ENCODE data around the gene PDZRN3. TPM values are rescaled to one million over a fixed set of nuclear protein-coding genes. Genes with fewer than 3 reads are reported as not detected.

The PDZRN3 gene
- total RNA-seq, 1 experiment from 2014 or later, result not detected

DNA sequence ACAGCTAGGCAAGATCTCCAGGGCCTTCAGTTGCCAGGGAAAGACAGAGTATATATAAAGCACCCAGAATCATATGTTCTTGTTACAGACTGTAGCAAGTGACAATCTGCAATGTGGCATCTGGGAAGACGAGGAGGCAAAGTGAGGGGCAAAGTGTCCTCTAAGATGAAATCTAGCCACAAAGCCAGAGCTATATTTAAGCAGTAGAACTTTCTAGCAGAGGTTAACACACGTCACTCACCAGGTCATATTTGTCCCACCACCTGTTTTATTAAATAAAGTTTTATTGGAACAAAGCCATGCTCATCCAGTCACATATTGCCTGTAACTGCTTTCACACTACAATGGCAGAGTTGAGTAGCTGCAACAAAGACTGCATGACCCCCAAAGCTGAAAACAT lies 51.5 kb downstream of the PDZRN3 start:
- no peak overlapping the region for H3K4me3 ChIP-seq (ENCODE audit: low read depth in 2 of 2, low read length in 2 of 2)
- H3K27ac ChIP-seq (ENCODE audit: low read length), result no peak overlapping the region
- CTCF ChIA-PET, result no interaction called here
- no peaks in the 10 kb centered on the region for H3K36me3 ChIP-seq (ENCODE audit: control insufficient read depth, insufficient read depth, low read length)
- no peak for DNase-seq (ENCODE audit: low read depth, low spot score)
- in situ Hi-C loops (cut with HindIII; ENCODE audit: low pct_unique_long_range_greater_than_20kb, low sequenced_read_pairs) (no loop called here), intact Hi-C loops (cut with micrococcal nuclease; ENCODE audit: unreplicated experiment) (no loop called here)
- ATAC-seq, result no peak
- POLR2A ChIA-PET, result no interaction called here
- H3K27me3 ChIP-seq (ENCODE audit: control insufficient read depth, insufficient read depth, low read length), result no peaks in the 10 kb centered on the region
- H3K4me1 ChIP-seq (ENCODE audit: control insufficient read depth, insufficient read depth, low read length), result no peaks in the 10 kb centered on the region
- H3K9me3 ChIP-seq (ENCODE audit: control insufficient read depth, insufficient read depth, low read depth, low read length), result no peaks in the 10 kb centered on the region
- no TSS peak for BruUV-seq (replicated peaks)
- TF ChIP-seq TCF7L2 (IDR thresholded peaks at IDR 0.05; ENCODE audit: low read depth, low read length) (no peak), SIN3A (IDR thresholded peaks at IDR 0.05; ENCODE audit: borderline replicate concordance, insufficient read depth, low read depth, low read length) (no peak), POLR2AphosphoS5 (IDR thresholded peaks at IDR 0.05; ENCODE audit: low read depth, low read length) (no peak)
- TF ChIP-seq, protein P1, sequence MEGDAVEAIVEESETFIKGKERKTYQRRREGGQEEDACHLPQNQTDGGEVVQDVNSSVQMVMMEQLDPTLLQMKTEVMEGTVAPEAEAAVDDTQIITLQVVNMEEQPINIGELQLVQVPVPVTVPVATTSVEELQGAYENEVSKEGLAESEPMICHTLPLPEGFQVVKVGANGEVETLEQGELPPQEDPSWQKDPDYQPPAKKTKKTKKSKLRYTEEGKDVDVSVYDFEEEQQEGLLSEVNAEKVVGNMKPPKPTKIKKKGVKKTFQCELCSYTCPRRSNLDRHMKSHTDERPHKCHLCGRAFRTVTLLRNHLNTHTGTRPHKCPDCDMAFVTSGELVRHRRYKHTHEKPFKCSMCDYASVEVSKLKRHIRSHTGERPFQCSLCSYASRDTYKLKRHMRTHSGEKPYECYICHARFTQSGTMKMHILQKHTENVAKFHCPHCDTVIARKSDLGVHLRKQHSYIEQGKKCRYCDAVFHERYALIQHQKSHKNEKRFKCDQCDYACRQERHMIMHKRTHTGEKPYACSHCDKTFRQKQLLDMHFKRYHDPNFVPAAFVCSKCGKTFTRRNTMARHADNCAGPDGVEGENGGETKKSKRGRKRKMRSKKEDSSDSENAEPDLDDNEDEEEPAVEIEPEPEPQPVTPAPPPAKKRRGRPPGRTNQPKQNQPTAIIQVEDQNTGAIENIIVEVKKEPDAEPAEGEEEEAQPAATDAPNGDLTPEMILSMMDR (IDR thresholded peaks at IDR 0.05), result no peak
- TF ChIP-seq, protein P2, sequence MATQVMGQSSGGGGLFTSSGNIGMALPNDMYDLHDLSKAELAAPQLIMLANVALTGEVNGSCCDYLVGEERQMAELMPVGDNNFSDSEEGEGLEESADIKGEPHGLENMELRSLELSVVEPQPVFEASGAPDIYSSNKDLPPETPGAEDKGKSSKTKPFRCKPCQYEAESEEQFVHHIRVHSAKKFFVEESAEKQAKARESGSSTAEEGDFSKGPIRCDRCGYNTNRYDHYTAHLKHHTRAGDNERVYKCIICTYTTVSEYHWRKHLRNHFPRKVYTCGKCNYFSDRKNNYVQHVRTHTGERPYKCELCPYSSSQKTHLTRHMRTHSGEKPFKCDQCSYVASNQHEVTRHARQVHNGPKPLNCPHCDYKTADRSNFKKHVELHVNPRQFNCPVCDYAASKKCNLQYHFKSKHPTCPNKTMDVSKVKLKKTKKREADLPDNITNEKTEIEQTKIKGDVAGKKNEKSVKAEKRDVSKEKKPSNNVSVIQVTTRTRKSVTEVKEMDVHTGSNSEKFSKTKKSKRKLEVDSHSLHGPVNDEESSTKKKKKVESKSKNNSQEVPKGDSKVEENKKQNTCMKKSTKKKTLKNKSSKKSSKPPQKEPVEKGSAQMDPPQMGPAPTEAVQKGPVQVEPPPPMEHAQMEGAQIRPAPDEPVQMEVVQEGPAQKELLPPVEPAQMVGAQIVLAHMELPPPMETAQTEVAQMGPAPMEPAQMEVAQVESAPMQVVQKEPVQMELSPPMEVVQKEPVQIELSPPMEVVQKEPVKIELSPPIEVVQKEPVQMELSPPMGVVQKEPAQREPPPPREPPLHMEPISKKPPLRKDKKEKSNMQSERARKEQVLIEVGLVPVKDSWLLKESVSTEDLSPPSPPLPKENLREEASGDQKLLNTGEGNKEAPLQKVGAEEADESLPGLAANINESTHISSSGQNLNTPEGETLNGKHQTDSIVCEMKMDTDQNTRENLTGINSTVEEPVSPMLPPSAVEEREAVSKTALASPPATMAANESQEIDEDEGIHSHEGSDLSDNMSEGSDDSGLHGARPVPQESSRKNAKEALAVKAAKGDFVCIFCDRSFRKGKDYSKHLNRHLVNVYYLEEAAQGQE (IDR thresholded peaks at IDR 0.05; ENCODE audit: insufficient read depth in 1 of 2, low read depth in 2 of 2, low read length in 1 of 2), result no peak

DNA sequence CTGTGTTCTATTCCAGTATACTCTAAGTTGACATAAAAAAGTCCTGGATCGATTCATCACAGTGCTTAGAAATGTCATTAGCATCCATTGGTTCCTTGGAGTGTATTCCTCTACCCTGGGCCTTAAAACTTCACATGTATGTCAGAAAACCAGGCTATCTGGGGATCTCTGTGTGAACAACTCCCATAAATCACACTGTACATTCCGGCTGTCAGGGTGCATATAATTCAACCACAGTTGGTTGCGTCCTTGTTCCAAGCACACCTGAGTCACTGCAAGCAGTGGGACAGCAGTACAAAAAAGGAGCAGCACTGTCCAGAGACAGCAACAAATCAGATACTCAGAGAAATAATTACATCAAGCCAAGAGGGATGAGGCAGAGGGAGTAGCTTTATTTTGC lies 52.4 kb downstream of the PDZRN3 start:
- Histone ChIP-seq H3K27me3 (ENCODE audit: control insufficient read depth, insufficient read depth, low read length) (no peaks in the 10 kb centered on the region), H3K27ac (ENCODE audit: low read length) (no peak overlapping the region), H3K9me3 (ENCODE audit: control insufficient read depth, insufficient read depth, low read depth, low read length) (no peaks in the 10 kb centered on the region), H3K4me1 (ENCODE audit: control insufficient read depth, insufficient read depth, low read length) (no peaks in the 10 kb centered on the region), H3K4me3 (ENCODE audit: low read depth in 2 of 2, low read length in 2 of 2) (no peak overlapping the region), H3K36me3 (ENCODE audit: control insufficient read depth, insufficient read depth, low read length) (no peaks in the 10 kb centered on the region)
- intact Hi-C loops (cut with micrococcal nuclease; ENCODE audit: unreplicated experiment), result no loop called here
- no TSS peak for BruUV-seq (replicated peaks)
- ChIA-PET POLR2A (no interaction called here), CTCF (no interaction called here)
- TF ChIP-seq, protein P2 (IDR thresholded peaks at IDR 0.05; ENCODE audit: insufficient read depth in 1 of 2, low read depth in 2 of 2, low read length in 1 of 2), result no peak
- TF ChIP-seq TCF7L2 (IDR thresholded peaks at IDR 0.05; ENCODE audit: low read depth, low read length) (no peak), POLR2AphosphoS5 (IDR thresholded peaks at IDR 0.05; ENCODE audit: low read depth, low read length) (no peak), SIN3A (IDR thresholded peaks at IDR 0.05; ENCODE audit: borderline replicate concordance, insufficient read depth, low read depth, low read length) (no peak)
- TF ChIP-seq, protein P1 (IDR thresholded peaks at IDR 0.05), result no peak
- ATAC-seq (no peak), DNase-seq (ENCODE audit: low read depth, low spot score) (no peak)
- in situ Hi-C loops (cut with HindIII; ENCODE audit: low pct_unique_long_range_greater_than_20kb, low sequenced_read_pairs), result no loop called here
